GM19324 (cell line): Measurements from ENCODE around the gene TENT4A.

Source experiments
- ATAC-seq: cut with Tn5 transposase; IDR thresholded peaks from one replicate; pipeline ENCODE4 v1.9.1; 2021; ENCODE audit warnings: mild to moderate bottlenecking, moderate library complexity; ENCODE audit not compliant: unreplicated experiment, low FRiP score

TENT4A gene

GRCh38 chr5:6716629-6717149 is 3.5 kb downstream of the TENT4A start:
- no peak for ATAC-seq

DNA sequence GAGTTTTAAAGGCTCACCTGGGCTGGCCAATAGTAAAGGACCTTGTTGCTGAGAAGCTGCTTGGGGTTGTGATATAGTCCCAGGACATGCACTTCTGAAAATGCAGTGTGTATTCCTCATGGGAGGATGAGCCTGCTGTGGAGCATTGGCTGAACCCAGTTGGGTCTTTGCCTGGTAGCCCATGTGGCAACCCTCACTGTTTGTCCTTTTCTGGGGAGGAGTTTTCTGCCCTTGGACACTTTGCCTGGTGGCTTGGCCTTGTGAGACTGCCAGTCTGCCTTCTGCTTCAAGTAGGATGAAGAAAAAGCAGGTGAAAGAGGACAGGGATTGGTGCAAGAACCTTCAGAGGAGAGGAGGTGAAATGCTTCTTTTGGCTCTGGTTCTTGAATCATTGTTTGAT is 4.0 kb downstream of the TENT4A start:
- ATAC-seq: no peak

DNA sequence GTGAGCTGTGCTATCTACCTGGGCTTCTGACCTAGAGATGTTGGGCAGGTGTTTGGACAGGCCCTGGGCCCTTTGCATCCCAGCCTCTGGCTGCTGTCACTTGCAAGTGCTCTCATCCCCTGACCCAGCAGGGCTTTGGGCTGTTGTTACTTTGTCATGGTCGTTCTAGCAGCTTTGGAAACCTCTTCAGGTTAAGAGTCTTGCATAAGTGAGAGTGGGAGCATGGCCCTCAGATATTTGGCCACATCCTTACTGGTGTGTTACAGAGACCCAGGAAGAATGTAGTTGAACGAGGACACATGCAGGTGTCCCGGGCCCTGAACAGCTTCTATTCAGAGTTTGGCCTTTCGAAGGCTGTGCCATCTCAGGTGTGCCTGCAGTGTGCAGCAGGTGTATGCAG is 4.5 kb downstream of the TENT4A start:
- no peak for ATAC-seq

- ATAC-seq: no peak
These were observed 5.0 kb downstream of the TENT4A start for GRCh38 chr5:6718161-6718681.

- ATAC-seq: no peak
These were observed 5.5 kb downstream of the TENT4A start for GRCh38 chr5:6718718-6719117.

DNA sequence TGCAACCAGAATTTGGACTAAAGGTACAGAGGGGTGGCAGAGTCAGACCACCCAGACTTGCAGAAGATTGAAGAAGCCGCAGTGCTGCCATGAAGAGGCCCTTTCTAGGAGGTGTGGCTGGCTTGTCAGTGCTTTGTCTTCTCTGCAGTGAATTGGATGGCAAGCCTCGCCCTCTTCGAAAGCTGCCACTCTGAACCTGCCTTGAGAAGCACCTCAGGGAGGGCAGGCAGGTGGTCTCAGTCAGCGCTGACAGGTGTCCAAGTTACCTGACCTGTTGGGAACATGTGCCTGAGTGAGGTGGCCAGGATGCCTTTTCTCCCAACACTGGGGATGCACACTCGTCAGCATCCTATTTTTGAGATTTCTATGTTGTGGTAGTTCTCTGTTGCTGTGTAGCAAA is 6.2 kb downstream of the TENT4A start:
- no peak for ATAC-seq

DNA sequence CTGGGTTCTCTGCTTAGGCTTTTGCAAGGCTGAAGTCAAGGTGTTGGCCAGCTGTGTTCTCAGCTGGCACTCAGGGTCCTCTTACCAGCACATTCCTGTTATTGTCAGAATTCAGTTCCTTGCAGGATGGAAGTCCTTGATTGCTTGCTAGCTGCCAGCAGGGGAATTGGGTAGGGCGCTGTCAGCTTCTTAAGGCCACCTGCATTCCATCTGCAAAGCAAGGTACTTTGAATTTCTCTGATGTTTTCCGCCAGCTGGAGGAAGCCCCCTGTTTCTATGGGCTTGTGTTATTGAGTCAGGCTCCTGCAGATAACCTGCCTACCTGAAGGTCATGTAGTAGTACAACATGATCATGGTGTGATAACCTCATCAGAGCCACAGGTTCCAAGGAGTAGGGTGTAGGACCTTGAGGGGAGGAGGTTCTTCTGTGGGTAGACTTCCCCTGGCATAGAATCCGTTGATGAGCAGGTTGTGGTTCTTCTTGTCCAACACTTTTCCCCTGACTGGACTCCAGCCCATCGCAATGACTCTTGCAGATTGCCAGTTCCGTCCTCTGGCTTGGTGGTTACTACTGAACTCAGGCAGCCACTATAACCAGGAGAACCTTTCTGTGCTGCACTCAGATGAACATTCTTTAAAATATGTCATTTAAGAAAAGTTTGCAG is 6.8 kb downstream of the TENT4A start:
- no peak for ATAC-seq

DNA sequence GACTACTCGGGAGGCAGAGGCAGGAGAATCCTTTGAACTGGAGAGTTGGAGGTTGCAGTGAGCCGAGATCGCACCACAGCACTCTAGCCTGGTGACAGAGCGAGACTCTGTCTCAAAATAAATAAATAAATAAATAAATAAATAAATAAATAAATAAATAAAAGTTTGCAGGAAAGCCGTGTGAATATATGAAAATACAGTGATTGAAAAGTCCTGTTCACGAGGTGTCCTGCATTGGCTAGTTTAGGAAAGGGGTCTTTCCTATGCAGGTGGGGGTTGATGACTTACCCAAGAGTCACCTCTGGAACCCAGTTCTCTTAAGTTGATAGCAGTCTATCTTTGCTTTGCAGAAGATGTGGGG is 7.3 kb downstream of the TENT4A start:
- ATAC-seq: no peak

DNA sequence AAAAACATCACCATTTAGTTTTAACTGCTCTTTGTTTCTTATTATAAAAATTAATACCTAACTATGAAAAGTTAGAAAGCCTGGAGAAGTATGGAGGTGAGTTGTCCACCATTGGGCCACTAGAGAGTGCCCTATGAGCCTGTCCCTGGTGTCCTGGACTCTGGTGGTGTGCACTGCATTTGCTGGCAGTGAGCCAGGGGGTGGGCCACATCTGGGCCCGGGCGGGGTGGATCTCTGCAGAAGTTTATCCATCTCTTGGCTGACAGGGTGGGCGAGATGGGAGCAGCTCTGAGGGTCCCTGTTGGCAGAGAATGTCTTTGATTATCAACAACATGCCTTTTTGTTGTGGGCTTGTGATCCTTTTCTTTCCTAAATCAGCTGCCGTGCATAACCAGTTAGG is 8.2 kb downstream of the TENT4A start:
- no peak for ATAC-seq

DNA sequence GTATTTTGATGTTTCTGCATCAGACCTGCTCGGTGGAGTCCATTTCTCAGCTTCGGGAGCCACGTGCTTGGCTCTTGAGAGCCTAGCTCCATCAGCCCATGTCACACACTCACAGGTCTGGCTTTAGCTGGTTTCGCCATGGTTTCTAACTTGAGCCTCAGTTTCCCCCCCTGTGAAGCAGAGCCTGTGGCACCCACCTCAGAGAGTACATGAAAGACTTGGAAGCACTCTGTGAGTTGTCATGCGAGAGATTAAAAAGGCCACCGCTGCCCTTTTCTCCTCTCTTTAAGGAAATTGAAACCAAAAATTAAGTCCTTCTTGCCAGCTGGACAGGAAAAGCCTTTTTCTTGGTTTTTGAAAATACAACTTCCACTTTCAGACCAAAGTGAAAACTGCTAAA is 8.8 kb downstream of the TENT4A start:
- no peak for ATAC-seq

- no peak for ATAC-seq
These were observed 10.0 kb downstream of the TENT4A start for GRCh38 chr5:6723122-6723815.

DNA sequence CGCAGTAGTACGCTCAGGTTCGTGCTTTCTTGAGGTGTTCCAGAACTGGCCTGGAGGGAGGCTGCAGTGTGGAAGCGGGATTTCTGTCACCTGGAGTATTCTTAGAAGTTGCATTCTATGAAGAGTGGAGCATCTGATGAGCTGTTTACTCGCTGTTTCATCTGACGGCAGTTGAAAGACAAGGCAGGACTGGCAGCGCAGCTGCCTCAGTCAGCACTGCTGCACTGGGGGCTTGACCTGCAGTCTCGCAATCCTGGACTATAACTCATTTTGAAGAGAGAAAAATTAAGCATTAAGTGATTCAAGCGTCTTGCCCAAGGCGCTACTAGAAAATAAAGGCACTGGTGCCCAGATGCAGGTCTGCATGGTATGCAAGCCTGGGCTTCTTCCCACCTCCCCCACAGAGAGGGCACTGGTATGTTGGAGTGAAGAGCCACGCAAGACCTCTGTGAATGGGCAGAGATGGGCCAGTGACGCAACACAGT is 10.6 kb downstream of the TENT4A start:
- ATAC-seq: no peak

DNA sequence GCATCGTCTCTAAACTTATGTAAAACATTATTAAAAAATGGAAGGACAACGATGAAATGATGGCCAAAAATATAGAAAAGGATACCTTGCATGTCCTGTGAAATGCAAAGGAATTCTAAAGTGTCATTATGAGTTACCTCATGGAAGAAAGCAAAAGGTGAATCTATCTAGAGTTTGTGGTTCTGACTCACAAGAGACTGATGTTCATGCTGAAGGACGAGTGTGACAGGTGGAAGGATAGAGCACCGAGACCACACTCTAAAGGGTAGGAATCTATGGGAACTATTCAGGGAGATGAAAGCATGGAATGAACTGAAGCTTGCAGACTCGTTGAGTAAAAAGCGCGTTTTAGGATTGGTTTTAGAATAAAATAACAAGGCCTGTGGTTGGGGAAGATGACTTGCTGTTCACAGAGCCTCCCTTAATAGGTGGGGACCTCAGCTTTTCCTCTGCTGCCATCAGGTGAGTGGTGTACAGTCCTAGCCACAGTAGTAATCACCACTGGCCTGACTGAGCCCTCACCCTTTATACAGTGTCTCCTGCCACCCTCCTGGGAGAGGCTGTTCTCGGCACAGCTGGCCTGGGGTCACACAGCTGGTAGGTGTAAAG is 11.2 kb downstream of the TENT4A start:
- ATAC-seq: no peak

GRCh38 chr5:6725421-6725820 is 12.2 kb downstream of the TENT4A start:
- no peak for ATAC-seq

GRCh38 chr5:6726006-6726405 is 12.8 kb downstream of the TENT4A start:
- no peak for ATAC-seq

DNA sequence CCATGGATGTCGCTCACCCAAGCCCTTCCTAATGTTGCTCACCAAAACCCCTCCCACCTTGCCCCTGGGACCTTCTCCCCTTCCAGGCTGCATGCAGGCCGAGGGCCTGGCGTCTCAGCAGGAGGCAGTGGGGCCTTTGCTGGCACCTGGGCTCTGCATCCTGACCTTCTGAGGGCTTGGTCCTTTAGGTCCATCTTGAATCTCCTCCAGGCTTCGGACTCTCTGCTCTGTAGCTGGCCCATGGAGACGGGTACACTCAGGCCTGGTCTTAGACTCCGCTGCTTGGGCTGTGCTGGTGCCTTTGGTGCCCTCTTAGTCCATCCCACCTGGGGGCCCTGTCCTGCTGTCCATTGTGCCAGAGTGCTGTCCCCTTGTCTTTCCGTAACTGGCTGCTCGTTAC is 14.0 kb downstream of the TENT4A start:
- ATAC-seq: no peak

- peak; percentile 79 for ATAC-seq
These were observed 15.0 kb downstream of the TENT4A start for GRCh38 chr5:6728011-6728794.

- ATAC-seq: no peak
These were observed 15.6 kb downstream of the TENT4A start for GRCh38 chr5:6728795-6729183.

GRCh38 chr5:6729386-6730310 is 16.4 kb downstream of the TENT4A start:
- ATAC-seq: no peak

- peak; percentile 51 for ATAC-seq
These were observed 17.2 kb downstream of the TENT4A start for GRCh38 chr5:6730407-6730806.
